ENCODE measurements around the gene ZEB2. TPM values are rescaled to one million over a fixed set of nuclear protein-coding genes. Genes with fewer than 3 reads are reported as not detected.

Gene ZEB2
- total and polyA plus RNA-seq, 5 donors = 40.2 to 147 (median 135) TPM

- Histone ChIP-seq H3K4me3 (ENCODE audit: low read length) (no peak overlapping the region), H3K27ac (ENCODE audit: low read length) (no peak overlapping the region), H3K4me1 (ENCODE audit: control insufficient read depth, insufficient read depth, low read length) (peaks cover 5% of the 10 kb centered on the region), H3K9me3 (ENCODE audit: control insufficient read depth, low read length) (no peaks in the 10 kb centered on the region), H3K27me3 (ENCODE audit: control insufficient read depth, insufficient read depth) (no peaks in the 10 kb centered on the region)
- WGBS = 54% methylated on average over 4 of the region's 4 CpGs
- DNase-seq = no peak
- intact Hi-C loops (cut with DNase I) = no loop called here
- ATAC-seq = no peak
Measured at GRCh38 chr2:144437636-144438035, 82.3 kb downstream of the ZEB2 start.

GRCh38 chr2:144434425-144435222 is 85.3 kb downstream of the ZEB2 start:
- DNase-seq (no peak), ATAC-seq (no peak)
- no peaks in the 10 kb centered on the region for H3K9me3 ChIP-seq (ENCODE audit: control insufficient read depth, low read length)
- 65% methylated on average over 4 of the region's 4 CpGs for WGBS
- H3K4me1 ChIP-seq (ENCODE audit: control insufficient read depth, insufficient read depth, low read length) = no peaks in the 10 kb centered on the region
- intact Hi-C loops (cut with DNase I) = no loop called here
- peak overlapping the region; percentile 17 for H3K27ac ChIP-seq (ENCODE audit: low read length)
- no peaks in the 10 kb centered on the region for H3K27me3 ChIP-seq (ENCODE audit: control insufficient read depth, insufficient read depth)
- H3K4me3 ChIP-seq (ENCODE audit: low read length) = no peak overlapping the region

GRCh38 chr2:144432921-144433320 is 87.0 kb downstream of the ZEB2 start:
- WGBS = 67% methylated on average over 1 of the region's 1 CpG
- H3K27ac ChIP-seq (ENCODE audit: low read length) = no peak overlapping the region
- H3K4me1 ChIP-seq (ENCODE audit: control insufficient read depth, insufficient read depth, low read length) = no peaks in the 10 kb centered on the region
- no peaks in the 10 kb centered on the region for H3K9me3 ChIP-seq (ENCODE audit: control insufficient read depth, low read length)
- H3K27me3 ChIP-seq (ENCODE audit: control insufficient read depth, insufficient read depth) = no peaks in the 10 kb centered on the region
- no peak for DNase-seq
- intact Hi-C loops (cut with DNase I) = no loop called here
- no peak for ATAC-seq
- no peak overlapping the region for H3K4me3 ChIP-seq (ENCODE audit: low read length)

- no peaks in the 10 kb centered on the region for H3K27me3 ChIP-seq (ENCODE audit: control insufficient read depth, insufficient read depth)
- no peak overlapping the region for H3K4me3 ChIP-seq (ENCODE audit: low read length)
- DNase-seq (no peak), ATAC-seq (no peak)
- whole genome bisulfite sequencing = 53% methylated on average over 3 of the region's 3 CpGs
- H3K4me1 ChIP-seq (ENCODE audit: control insufficient read depth, insufficient read depth, low read length) = peaks cover 3% of the 10 kb centered on the region
- intact Hi-C loops (cut with DNase I) = no loop called here
- H3K9me3 ChIP-seq (ENCODE audit: control insufficient read depth, low read length) = no peaks in the 10 kb centered on the region
- H3K27ac ChIP-seq (ENCODE audit: low read length) = no peak overlapping the region
Measured at GRCh38 chr2:144431998-144432397, 87.9 kb downstream of the ZEB2 start.

- no peaks in the 10 kb centered on the region for H3K27me3 ChIP-seq (ENCODE audit: control insufficient read depth, insufficient read depth)
- intact Hi-C loops (cut with DNase I) = no loop called here
- peak overlapping the region; percentile 23 for H3K4me3 ChIP-seq (ENCODE audit: low read length)
- ATAC-seq (no peak), DNase-seq (peak in 1 of 3 donors; percentile 26)
- H3K4me1 ChIP-seq (ENCODE audit: control insufficient read depth, insufficient read depth, low read length) = peaks cover 3% of the 10 kb centered on the region
- peak overlapping the region; percentile 83 for H3K27ac ChIP-seq (ENCODE audit: low read length)
- H3K9me3 ChIP-seq (ENCODE audit: control insufficient read depth, low read length) = no peaks in the 10 kb centered on the region
- 26% methylated on average over 8 of the region's 8 CpGs for WGBS
Measured at GRCh38 chr2:144431392-144431783, 88.5 kb downstream of the ZEB2 start.

GRCh38 chr2:144430722-144431391 is 89.1 kb downstream of the ZEB2 start:
- ATAC-seq (peak; percentile 76 to 81), DNase-seq (peak in 2 of 3 donors; percentile 42 to 71)
- intact Hi-C loops (cut with DNase I) = no loop called here
- peaks cover 3% of the 10 kb centered on the region for H3K4me1 ChIP-seq (ENCODE audit: control insufficient read depth, insufficient read depth, low read length)
- peak overlapping the region; percentile 23 for H3K4me3 ChIP-seq (ENCODE audit: low read length)
- no peaks in the 10 kb centered on the region for H3K9me3 ChIP-seq (ENCODE audit: control insufficient read depth, low read length)
- no peaks in the 10 kb centered on the region for H3K27me3 ChIP-seq (ENCODE audit: control insufficient read depth, insufficient read depth)
- peak overlapping the region; percentile 90 for H3K27ac ChIP-seq (ENCODE audit: low read length)
- 32% methylated on average over 10 of the region's 10 CpGs for WGBS

- DNase-seq = peak in 1 of 3 donors; percentile 54
- WGBS = 37% methylated on average over 6 of the region's 6 CpGs
- intact Hi-C loops (cut with DNase I) = loop anchor here in 1 of 4 donors (10.0 kb wide), 1 partner anchor 85 kb away; no protein-coding TSS in a partner anchor
- no peak for ATAC-seq
- Histone ChIP-seq H3K27me3 (ENCODE audit: control insufficient read depth, insufficient read depth) (no peaks in the 10 kb centered on the region), H3K9me3 (ENCODE audit: control insufficient read depth, low read length) (no peaks in the 10 kb centered on the region), H3K4me3 (ENCODE audit: low read length) (no peak overlapping the region), H3K4me1 (ENCODE audit: control insufficient read depth, insufficient read depth, low read length) (peaks cover 3% of the 10 kb centered on the region), H3K27ac (ENCODE audit: low read length) (peak overlapping the region; percentile 19)
Measured at GRCh38 chr2:144429396-144430112, 90.4 kb downstream of the ZEB2 start.

GRCh38 chr2:144426981-144427479 is 92.9 kb downstream of the ZEB2 start:
- DNase-seq = no peak
- Histone ChIP-seq H3K4me3 (ENCODE audit: low read length) (no peak overlapping the region), H3K27ac (ENCODE audit: low read length) (peak overlapping the region; percentile 62), H3K4me1 (ENCODE audit: control insufficient read depth, insufficient read depth, low read length) (peaks cover 3% of the 10 kb centered on the region), H3K9me3 (ENCODE audit: control insufficient read depth, low read length) (no peaks in the 10 kb centered on the region), H3K27me3 (ENCODE audit: control insufficient read depth, insufficient read depth) (no peaks in the 10 kb centered on the region)
- ATAC-seq = peak; percentile 72 to 85
- 13% methylated on average over 4 of the region's 4 CpGs for WGBS
- intact Hi-C loops (cut with DNase I) = loop anchor here in 1 of 4 donors (10.0 kb wide), 1 partner anchor 88 kb away; no protein-coding TSS in a partner anchor

GRCh38 chr2:144426355-144426754 is 93.6 kb downstream of the ZEB2 start:
- intact Hi-C loops (cut with DNase I) = loop anchor here in 1 of 4 donors (10.0 kb wide), 1 partner anchor 88 kb away; no protein-coding TSS in a partner anchor
- ATAC-seq = no peak
- no peak overlapping the region for H3K27ac ChIP-seq (ENCODE audit: low read length)
- no peaks in the 10 kb centered on the region for H3K27me3 ChIP-seq (ENCODE audit: control insufficient read depth, insufficient read depth)
- H3K9me3 ChIP-seq (ENCODE audit: control insufficient read depth, low read length) = no peaks in the 10 kb centered on the region
- DNase-seq = no peak
- 52% methylated on average over 1 of the region's 1 CpG for WGBS
- no peak overlapping the region for H3K4me3 ChIP-seq (ENCODE audit: low read length)
- peaks cover 3% of the 10 kb centered on the region for H3K4me1 ChIP-seq (ENCODE audit: control insufficient read depth, insufficient read depth, low read length)

- ATAC-seq = no peak
- Histone ChIP-seq H3K4me1 (ENCODE audit: control insufficient read depth, insufficient read depth, low read length) (peaks cover 3% of the 10 kb centered on the region), H3K4me3 (ENCODE audit: low read length) (no peak overlapping the region), H3K9me3 (ENCODE audit: control insufficient read depth, low read length) (no peaks in the 10 kb centered on the region), H3K27me3 (ENCODE audit: control insufficient read depth, insufficient read depth) (no peaks in the 10 kb centered on the region), H3K27ac (ENCODE audit: low read length) (no peak overlapping the region)
- intact Hi-C loops (cut with DNase I) = loop anchor here in 1 of 4 donors (10.0 kb wide), 1 partner anchor 90 kb away; no protein-coding TSS in a partner anchor
- no peak for DNase-seq
- 88% methylated on average over 4 of the region's 4 CpGs for WGBS
Measured at GRCh38 chr2:144424559-144425240, 95.2 kb downstream of the ZEB2 start.

Measured in right cardiac atrium (tissue), 5 donors.